Body of pancreas (tissue), 4 donors: Measurements from ENCODE around the gene ASB8. TPM values are rescaled to one million over a fixed set of nuclear protein-coding genes. Genes with fewer than 3 reads are reported as not detected.
A peak's percentile ranks its signal among the peaks of the same experiment; 100 is the strongest.

Source experiments
- ATAC-seq: fragments of 150-250 bp; one replicate; pipeline ENCODE4 v1.9.1; 2016
- DNase-seq, 4 donors: peaks; one replicate each; pipeline ENCODE4 v3.0.0-alpha.2; 2019
- H3K27ac ChIP-seq, 4 donors: fragments of 200-600 bp; sonication (generic); 1 replicate in 3 of 4; 2 replicates in 1 of 4; pipeline versions ENCODE4 v1.5.1 to v1.6.1; 2016 to 2019; ENCODE audit warnings: mild to moderate bottlenecking in 1 of 4, mixed read lengths in 1 of 4, moderate library complexity in 1 of 4
- H3K27me3 ChIP-seq, 2 donors: fragments of 200-600 bp; sonication (generic); one replicate each; pipeline ENCODE4 v1.6.0; 2016; ENCODE audit warnings: mild to moderate bottlenecking in 1 of 2
- H3K36me3 ChIP-seq, 2 donors: fragments of 200-600 bp; sonication (generic); replicated peaks in 1 of 2; 2 replicates each; pipeline ENCODE4 v1.5.1; 2016; ENCODE audit warnings: low read depth in 2 of 2; ENCODE audit not compliant: insufficient read depth in 1 of 2
- H3K4me1 ChIP-seq: fragments of 200-600 bp; sonication (generic); one replicate; pipeline ENCODE4 v1.6.0; 2016
- H3K4me3 ChIP-seq, 2 donors: fragments of 200-600 bp; sonication (generic); 1 replicate in 1 of 2; 2 replicates in 1 of 2; pipeline ENCODE4 v1.5.1; 2016 to 2019
- H3K9me3 ChIP-seq, 3 donors: fragments of 200-600 bp; sonication (generic); 1 replicate in 2 of 3; 2 replicates in 1 of 3; pipeline ENCODE4 v1.5.1; 2016
- POLR2A ChIP-seq, 3 donors: fragments of 450-650 bp; IDR thresholded peaks; one replicate each; pipeline ENCODE4 v1.6.1; 2016; ENCODE audit warnings: antibody characterized with exemption in 3 of 3, mild to moderate bottlenecking in 2 of 3
- WGBS, 2 donors: methylation state at CpG; one replicate each; pipeline ENCODE4 v1.1.5; 2017; 5-methylcytosine and 5-hydroxymethylcytosine counted together
- intact Hi-C: fragments of 100-400 bp; cut with DNase I; formaldehyde crosslinking; loops from one replicate; pipeline ENCODE4 v1.15.1; 2023
- total RNA-seq, 2 donors: library from RNA; depleted of rRNA; stranded (reverse); fragments of >200 nt; gene quantifications; one replicate each; pipeline ENCODE4 v1.1.0, GENCODE V29; 2016
- TF ChIP-seq, protein P1 (sequence below), 7 experiments: fragments of 450-650 bp in 4 of 7; fragments of 200-600 bp in 3 of 7; sonication (generic) in 3 of 7; IDR thresholded peaks; one replicate each; pipeline ENCODE4 v1.5.1; 2016 to 2019; ENCODE audit warnings: antibody characterized with exemption in 7 of 7

ASB8 gene
- total RNA-seq, 2 donors from 2014 or later = 27.2 to 33.0 TPM

DNA sequence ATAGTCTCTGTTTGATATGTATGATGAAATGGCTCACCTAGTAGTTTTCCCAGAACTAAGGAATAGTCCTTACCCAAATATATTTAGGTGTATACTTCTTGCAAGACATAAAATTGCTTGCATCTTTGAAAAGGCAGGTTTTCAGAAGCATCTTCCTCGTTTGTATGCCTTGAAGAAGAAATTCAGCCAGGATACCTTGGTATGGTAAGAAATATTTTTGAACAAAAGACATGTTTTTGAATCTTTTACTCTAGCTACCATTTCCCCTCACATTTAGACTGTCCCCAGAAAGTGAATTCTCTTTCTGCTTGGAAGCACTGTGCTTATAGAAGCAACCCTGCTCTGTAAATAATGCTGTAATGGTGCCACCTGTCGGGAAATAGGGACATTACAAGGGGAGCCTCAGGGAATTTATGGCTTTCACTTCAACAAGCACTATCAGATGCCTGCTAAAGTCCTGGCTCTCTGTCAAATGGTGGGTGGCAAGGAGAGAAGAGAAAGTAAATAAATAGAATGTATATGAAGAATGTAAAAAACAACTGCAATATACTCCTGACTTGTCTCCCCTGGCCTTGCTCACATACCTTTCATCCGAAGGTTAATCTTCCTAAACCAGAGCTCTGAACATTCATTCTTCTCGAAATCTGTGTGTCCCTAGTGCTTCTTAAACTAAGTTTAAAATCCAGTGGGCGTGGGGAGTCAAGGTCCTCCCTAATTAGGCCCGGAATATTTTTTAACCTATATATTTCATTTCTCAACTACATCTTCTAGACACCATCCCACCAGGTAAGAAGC lies 32.2 kb upstream of the ASB8 start:
- H3K4me1 ChIP-seq = no peaks in the 10 kb centered on the region
- no peak overlapping the region for H3K27ac ChIP-seq
- no peaks in the 10 kb centered on the region for H3K36me3 ChIP-seq
- ATAC-seq (peak; percentile 84), DNase-seq (peak; percentile 68 to 79 (median 72))
- WGBS, 2 donors = 35 to 37% methylated on average over 6 of the region's 6 CpGs
- H3K27me3 ChIP-seq = no peaks in the 10 kb centered on the region
- no peaks in the 10 kb centered on the region for H3K9me3 ChIP-seq
- intact Hi-C loops = no loop called here
- TF ChIP-seq POLR2A (IDR thresholded peaks at IDR 0.05) = no peak
- TF ChIP-seq, protein P1, sequence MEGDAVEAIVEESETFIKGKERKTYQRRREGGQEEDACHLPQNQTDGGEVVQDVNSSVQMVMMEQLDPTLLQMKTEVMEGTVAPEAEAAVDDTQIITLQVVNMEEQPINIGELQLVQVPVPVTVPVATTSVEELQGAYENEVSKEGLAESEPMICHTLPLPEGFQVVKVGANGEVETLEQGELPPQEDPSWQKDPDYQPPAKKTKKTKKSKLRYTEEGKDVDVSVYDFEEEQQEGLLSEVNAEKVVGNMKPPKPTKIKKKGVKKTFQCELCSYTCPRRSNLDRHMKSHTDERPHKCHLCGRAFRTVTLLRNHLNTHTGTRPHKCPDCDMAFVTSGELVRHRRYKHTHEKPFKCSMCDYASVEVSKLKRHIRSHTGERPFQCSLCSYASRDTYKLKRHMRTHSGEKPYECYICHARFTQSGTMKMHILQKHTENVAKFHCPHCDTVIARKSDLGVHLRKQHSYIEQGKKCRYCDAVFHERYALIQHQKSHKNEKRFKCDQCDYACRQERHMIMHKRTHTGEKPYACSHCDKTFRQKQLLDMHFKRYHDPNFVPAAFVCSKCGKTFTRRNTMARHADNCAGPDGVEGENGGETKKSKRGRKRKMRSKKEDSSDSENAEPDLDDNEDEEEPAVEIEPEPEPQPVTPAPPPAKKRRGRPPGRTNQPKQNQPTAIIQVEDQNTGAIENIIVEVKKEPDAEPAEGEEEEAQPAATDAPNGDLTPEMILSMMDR (IDR thresholded peaks at IDR 0.05) = peak; percentile 53 to 89 (median 81)
- H3K4me3 ChIP-seq = no peak overlapping the region

DNA sequence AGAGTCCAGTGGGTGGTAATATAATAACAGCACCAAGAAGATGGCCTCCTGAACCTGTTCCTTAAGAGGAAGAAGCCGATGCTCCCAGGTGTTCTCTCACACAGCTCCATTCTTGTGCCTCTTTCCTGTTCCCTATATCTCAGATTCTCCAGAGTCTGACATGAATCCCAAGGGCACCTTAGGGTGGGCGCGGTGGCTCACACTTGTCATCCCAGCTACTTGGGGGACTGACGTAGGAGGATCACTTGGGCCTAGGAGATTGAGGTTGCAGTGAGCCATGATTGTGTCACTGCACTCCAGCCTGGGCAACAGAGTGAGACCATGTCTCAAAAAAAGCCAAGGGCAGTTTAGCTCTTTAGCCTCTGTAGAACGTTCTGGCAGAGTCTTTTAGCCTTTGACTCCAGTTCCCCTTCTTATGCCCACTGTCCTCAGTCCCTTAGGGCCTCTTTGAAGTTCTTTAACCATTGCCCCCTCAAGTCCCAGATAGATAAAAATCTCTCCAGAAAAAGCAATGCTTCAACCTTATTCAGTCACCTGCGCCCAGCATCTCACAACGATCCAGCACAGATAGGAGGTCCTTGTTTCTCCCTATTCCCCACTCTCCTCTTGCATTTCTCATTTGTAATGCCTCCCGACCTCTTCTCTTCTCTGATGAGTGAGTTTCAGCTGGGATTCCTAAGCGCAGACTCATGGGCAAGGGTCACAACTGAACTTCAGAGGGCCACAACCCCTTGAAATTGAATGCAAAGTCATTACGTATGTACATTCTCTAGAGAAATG lies 30.8 kb upstream of the ASB8 start:
- DNase-seq (no peak), ATAC-seq (no peak)
- H3K4me1 ChIP-seq = peaks cover 14% of the 10 kb centered on the region
- WGBS, 2 donors = 71 to 73% methylated on average over 10 of the region's 10 CpGs
- intact Hi-C loops = no loop called here
- no peaks in the 10 kb centered on the region for H3K36me3 ChIP-seq
- H3K27ac ChIP-seq = no peak overlapping the region
- no peaks in the 10 kb centered on the region for H3K9me3 ChIP-seq
- H3K27me3 ChIP-seq = peaks cover 0 to 10% of the 10 kb centered on the region in 2 donors
- H3K4me3 ChIP-seq = no peak overlapping the region
- TF ChIP-seq POLR2A (IDR thresholded peaks at IDR 0.05) = no peak
- TF ChIP-seq, protein P1 (IDR thresholded peaks at IDR 0.05) = no peak

DNA sequence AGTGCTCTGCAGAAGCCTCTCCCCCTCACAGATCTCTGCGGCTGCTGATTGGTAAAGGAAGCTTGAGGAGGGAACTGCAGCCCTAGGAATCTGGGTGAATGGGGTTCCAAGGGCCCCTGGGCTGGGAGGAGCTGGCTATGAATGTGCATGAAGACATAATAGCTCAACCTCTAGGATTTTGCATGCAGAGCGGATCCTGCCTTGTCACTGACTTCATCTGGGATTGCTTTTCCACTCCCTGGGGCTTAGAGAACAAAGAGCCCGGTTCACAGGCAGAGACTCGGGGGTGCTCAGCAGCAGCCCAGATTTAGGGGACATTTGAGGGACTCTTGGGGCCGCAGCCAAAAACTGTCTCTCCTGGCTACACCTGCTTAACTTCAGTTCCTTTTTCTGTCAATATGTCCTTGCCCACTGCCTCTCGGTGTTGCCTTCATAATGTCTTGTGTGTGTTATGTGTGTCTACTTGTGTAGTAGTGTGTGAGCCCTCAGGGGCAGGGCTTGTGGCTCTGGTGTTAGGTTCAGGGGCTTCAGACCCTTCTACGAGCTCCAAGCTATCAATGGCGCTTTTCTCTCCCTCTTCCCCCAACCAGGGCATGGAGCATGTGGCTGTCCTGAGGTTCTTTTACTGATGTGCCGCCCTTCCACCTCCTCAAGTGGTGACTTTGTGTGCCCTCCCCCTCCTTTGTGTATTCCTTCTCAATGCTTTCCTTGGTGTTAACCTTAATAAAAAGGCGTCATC lies 28.0 kb upstream of the ASB8 start:
- H3K36me3 ChIP-seq = no peaks in the 10 kb centered on the region
- no peak for ATAC-seq
- no peak overlapping the region for H3K4me3 ChIP-seq
- no peak for DNase-seq
- 62% methylated on average over 10 of the region's 10 CpGs for WGBS, 2 donors
- H3K4me1 ChIP-seq = peaks cover 22% of the 10 kb centered on the region
- no peak overlapping the region for H3K27ac ChIP-seq
- no peaks in the 10 kb centered on the region for H3K9me3 ChIP-seq
- intact Hi-C loops = no loop called here
- no peak for TF ChIP-seq POLR2A (IDR thresholded peaks at IDR 0.05)
- TF ChIP-seq, protein P1 (IDR thresholded peaks at IDR 0.05) = no peak
- H3K27me3 ChIP-seq = peaks cover 0 to 20% of the 10 kb centered on the region in 2 donors

DNA sequence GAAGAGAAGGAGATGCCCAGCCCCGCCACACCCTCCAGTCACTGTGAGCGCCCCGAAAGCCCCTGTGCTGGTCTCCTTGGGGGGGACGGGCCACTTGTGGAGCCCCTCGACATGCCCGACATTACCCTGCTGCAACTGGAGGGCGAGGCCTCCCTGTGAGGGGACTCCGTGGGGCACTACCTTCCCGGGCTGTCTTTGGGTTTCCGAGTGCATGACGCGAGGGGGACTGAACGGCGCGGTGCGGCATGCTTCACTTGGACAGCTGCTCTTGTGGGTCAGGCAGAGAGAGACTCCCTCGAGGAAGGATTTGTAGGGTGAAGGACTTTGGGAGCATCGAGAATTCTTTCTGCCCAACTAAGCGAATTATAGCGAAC lies 27.2 kb upstream of the ASB8 start:
- DNase-seq (no peak), ATAC-seq (no peak)
- intact Hi-C loops = no loop called here
- peaks cover 0 to 20% of the 10 kb centered on the region in 2 donors for H3K27me3 ChIP-seq
- peaks cover 22% of the 10 kb centered on the region for H3K4me1 ChIP-seq
- TF ChIP-seq, protein P1 (IDR thresholded peaks at IDR 0.05) = no peak
- no peak for TF ChIP-seq POLR2A (IDR thresholded peaks at IDR 0.05)
- H3K4me3 ChIP-seq = no peak overlapping the region
- no peaks in the 10 kb centered on the region for H3K36me3 ChIP-seq
- H3K27ac ChIP-seq = no peak overlapping the region
- H3K9me3 ChIP-seq = no peaks in the 10 kb centered on the region
- 6 to 14% methylated on average over 13 to 19 of the region's 20 CpGs for WGBS, 2 donors
